Type B pancreatic cell (in vitro differentiated cells): ENCODE measurements around the gene ZC3H15. TPM values are rescaled to one million over a fixed set of nuclear protein-coding genes. Genes with fewer than 3 reads are reported as not detected.
"Not testable (repeated sequence)": the region's sequence is repeated elsewhere in the genome, so short reads cannot be mapped to it uniquely, and the experiment has no call there.

Source experiments
- DNase-seq: peaks from one replicate; pipeline ENCODE4 v3.0.0; 2021; ENCODE audit warnings: mixed read lengths; ENCODE audit not compliant: unreplicated experiment; ENCODE audit errors: extremely low spot score
- H3K27ac Mint-ChIP-seq: 2 replicates; pipeline ENCODE4 v1.8.0; 2021; ENCODE audit warnings: mild to moderate bottlenecking, mixed read lengths
- H3K27me3 Mint-ChIP-seq: 2 replicates; pipeline ENCODE4 v1.8.0; 2021; ENCODE audit warnings: mixed read lengths
- H3K36me3 Mint-ChIP-seq: 2 replicates; pipeline ENCODE4 v1.8.0; 2021; ENCODE audit warnings: mixed read lengths
- H3K4me1 Mint-ChIP-seq: one replicate; pipeline ENCODE4 v1.8.0; 2021; ENCODE audit warnings: mixed read lengths; ENCODE audit not compliant: unreplicated experiment
- H3K4me3 Mint-ChIP-seq: 2 replicates; pipeline ENCODE4 v1.8.0; 2021; ENCODE audit warnings: mild to moderate bottlenecking, mixed read lengths
- H3K9me3 Mint-ChIP-seq: 2 replicates; pipeline ENCODE4 v1.8.0; 2021; ENCODE audit warnings: mixed read lengths
- long read RNA-seq: library from polyadenylated mRNA; unstranded; transcript quantifications from one replicate; pipeline ENCODE4 v2.0.0, GENCODE V29; 2020
- total RNA-seq: library from RNA; stranded (reverse); gene quantifications from 2 replicates; pipeline ENCODE4 v1.2.1, GENCODE V29; 2021; ENCODE audit warnings: low replicate concordance
- TF ChIP-seq, protein P1 (sequence below): fragments of 200-600 bp; sonication (generic); conservative IDR thresholded peaks from 2 replicates; pipeline ENCODE4 v1.5.0; 2021; ENCODE audit warnings: antibody characterized with exemption, mild to moderate bottlenecking

Gene ZC3H15
- total RNA-seq: 56.5 and 67.2 TPM in 2 replicates
- long read RNA-seq, transcript ZC3H15-201 (10 exons, 2,138 nt): major isoform, 78 of 113 reads
- long read RNA-seq, partial matches to known transcripts: 29 of 113 reads
- long read RNA-seq, other reads (novel, unspliced or antisense): 6 of 113 reads

DNA sequence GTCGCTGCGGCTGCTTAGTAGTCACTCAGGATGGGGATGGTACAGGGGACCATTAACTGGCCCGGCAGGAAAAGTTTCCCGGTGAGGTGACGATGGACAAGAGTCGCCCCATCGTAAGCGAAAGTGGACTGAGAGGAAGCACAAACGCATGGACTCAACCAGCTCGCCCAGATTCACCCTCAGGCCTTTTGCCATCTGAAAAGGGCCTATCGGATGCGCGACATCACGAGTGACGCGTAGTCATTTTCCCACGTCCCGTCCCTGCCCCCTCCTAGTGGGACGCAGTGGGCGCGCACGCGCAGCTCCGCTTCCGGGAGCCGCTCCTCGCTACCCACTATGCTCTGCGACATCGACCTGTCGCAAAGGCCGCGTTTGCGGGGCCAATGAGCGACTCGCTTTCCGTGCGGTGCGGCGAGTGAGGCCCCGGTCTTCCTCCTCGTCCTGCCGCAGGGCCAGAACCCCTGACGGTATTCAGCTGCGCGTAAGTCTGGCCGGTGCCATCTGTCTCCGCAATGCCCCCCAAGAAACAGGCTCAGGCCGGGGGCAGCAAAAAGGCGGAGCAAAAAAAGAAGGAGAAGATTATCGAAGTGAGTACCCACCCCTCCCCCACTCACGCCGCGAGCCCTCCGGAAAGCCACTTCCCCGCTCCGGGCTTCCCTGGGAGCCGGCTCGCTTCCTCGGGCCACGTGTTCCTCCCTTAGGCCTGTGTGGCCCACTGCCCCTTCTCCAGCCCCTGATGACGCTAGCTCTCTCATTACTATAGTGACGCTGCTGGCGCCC lies at the start of gene ZC3H15:
TSS of gene ZC3H15 (plus strand) at position 390 of the 780 bp plus-strand sequence. CDS start at position 513, 123 bp downstream.
- peak within 1 kb of the TSS; percentile 99 for H3K27ac Mint-ChIP-seq
- DNase-seq: peak; percentile 95
- peaks cover 47% of the 10 kb centered on the region for H3K4me1 Mint-ChIP-seq
- H3K36me3 Mint-ChIP-seq: peaks cover 10% of the 10 kb centered on the region
- no peaks in the 10 kb centered on the region for H3K9me3 Mint-ChIP-seq
- TF ChIP-seq, protein P1, sequence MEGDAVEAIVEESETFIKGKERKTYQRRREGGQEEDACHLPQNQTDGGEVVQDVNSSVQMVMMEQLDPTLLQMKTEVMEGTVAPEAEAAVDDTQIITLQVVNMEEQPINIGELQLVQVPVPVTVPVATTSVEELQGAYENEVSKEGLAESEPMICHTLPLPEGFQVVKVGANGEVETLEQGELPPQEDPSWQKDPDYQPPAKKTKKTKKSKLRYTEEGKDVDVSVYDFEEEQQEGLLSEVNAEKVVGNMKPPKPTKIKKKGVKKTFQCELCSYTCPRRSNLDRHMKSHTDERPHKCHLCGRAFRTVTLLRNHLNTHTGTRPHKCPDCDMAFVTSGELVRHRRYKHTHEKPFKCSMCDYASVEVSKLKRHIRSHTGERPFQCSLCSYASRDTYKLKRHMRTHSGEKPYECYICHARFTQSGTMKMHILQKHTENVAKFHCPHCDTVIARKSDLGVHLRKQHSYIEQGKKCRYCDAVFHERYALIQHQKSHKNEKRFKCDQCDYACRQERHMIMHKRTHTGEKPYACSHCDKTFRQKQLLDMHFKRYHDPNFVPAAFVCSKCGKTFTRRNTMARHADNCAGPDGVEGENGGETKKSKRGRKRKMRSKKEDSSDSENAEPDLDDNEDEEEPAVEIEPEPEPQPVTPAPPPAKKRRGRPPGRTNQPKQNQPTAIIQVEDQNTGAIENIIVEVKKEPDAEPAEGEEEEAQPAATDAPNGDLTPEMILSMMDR: no peak
- H3K27me3 Mint-ChIP-seq: no peaks in the 10 kb centered on the region
- peak within 1 kb of the TSS; percentile 99 for H3K4me3 Mint-ChIP-seq

DNA sequence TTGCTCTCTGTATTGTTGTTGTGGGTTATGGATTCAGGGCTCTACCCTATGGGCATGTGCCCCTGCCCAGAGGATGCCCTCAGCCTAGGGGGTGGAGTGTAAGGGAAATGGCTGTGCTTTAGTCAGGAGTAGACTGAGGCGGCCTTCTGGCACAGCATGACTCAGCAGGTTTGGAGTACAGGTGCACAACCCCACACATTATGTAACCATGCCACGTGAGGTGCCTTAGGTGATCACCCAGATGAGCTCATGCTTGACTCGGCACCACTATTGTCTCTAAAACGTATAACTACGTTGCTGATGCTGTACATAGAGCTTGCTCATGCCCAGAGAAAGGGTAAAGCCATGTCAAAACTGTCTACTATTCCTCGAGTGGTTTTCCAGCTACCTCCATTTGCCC lies 48.3 kb upstream of the ZC3H15 start:
- no peaks in the 10 kb centered on the region for H3K27me3 Mint-ChIP-seq
- peaks cover 4% of the 10 kb centered on the region for H3K36me3 Mint-ChIP-seq
- TF ChIP-seq, protein P1: no peak
- no peak for DNase-seq
- H3K4me3 Mint-ChIP-seq: no peak overlapping the region
- peaks cover 3% of the 10 kb centered on the region for H3K9me3 Mint-ChIP-seq
- no peaks in the 10 kb centered on the region for H3K4me1 Mint-ChIP-seq
- H3K27ac Mint-ChIP-seq: no peak overlapping the region

DNA sequence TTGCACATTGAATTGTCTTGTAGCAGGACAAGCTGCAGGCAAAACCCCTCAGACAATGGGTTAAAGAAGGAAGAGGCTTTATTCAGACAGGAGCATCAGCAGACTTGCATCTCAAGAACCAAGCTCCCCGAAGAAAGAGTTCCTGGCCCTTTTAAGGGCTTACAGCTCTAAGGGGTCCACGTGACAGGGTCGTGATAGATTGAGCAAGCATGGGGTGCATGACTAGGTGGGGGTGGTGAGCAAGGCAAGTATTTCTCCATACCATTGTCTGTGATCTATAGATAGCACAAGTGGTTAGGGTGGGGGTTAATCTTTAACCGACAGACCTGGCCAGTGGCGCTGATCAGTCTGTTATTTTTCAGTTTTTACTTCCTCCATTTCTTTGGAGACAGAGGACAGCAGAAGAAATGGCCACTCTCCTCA lies 46.4 kb upstream of the ZC3H15 start:
- not testable (repeated sequence) for DNase-seq, H3K36me3 Mint-ChIP-seq, H3K27me3 Mint-ChIP-seq, H3K4me3 Mint-ChIP-seq, H3K4me1 Mint-ChIP-seq, H3K9me3 Mint-ChIP-seq, H3K27ac Mint-ChIP-seq

DNA sequence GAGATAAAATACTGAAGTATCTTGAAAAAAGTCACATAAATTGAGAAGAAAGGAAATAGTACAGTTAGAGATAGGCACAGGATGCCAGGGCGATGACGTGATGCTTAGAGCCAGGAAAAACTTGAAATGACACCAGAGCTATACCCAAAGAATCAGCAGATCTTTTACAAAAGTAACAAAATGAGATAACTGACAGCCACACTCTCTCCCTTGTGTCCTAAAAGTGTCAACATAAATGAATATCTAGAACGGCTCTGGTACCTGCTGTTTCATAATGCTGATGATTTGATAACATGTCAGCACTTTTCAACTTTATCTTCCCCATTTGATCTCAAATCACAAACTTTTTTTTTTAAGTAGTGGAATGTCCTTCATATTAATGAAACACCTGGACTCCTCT lies 45.6 kb upstream of the ZC3H15 start:
- TF ChIP-seq, protein P1: no peak

DNA sequence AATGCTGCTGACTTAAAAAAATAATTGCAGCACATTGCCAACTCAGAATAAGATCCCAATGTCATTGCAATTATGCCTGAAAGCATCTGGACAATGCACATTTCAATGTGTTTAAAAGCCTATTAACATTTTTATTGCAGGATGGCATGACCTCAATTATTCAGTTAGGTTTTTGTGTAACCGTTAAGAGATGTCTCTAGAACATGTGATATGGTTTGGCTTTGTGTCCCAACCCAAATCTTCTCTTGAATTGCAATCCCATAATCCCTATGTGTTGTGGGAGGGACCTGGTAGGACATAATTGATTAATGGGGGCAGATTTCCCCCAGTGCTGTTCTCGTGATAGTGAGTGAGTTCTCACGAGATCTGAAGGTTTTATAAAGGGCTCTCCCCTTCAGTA lies 43.2 kb upstream of the ZC3H15 start:
- peaks cover 3% of the 10 kb centered on the region for H3K9me3 Mint-ChIP-seq
- H3K36me3 Mint-ChIP-seq: no peaks in the 10 kb centered on the region
- TF ChIP-seq, protein P1: no peak
- H3K27me3 Mint-ChIP-seq: no peaks in the 10 kb centered on the region
- no peak for DNase-seq
- no peak overlapping the region for H3K4me3 Mint-ChIP-seq
- H3K4me1 Mint-ChIP-seq: peaks cover 4% of the 10 kb centered on the region
- no peak overlapping the region for H3K27ac Mint-ChIP-seq

More for the DNA sequence above, 45.6 kb upstream of the ZC3H15 start:
- Mint-ChIP-seq H3K27me3 (no peaks in the 10 kb centered on the region), H3K4me3 (no peak overlapping the region), H3K36me3 (no peaks in the 10 kb centered on the region), H3K9me3 (peaks cover 3% of the 10 kb centered on the region), H3K4me1 (peaks cover 4% of the 10 kb centered on the region), H3K27ac (no peak overlapping the region)
- no peak for DNase-seq

DNA sequence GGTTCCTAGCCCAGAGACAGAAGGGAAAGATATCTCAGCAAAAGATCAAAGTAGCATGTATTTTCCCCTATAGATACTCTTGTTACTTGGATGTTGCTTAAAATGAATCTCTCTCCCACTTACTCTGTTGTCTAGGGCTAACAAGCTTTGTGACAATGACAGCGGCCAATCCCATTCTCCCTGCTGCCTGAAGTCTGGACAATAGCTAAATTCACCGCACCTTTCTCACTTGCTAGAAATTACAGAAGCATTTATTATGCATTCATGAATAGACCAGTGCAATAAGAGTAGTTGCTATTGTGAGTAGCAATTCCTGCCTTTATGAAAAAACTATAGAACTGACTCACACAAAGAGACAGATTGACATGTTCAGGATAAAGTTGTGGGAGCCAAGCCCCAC lies 42.2 kb upstream of the ZC3H15 start:
- H3K36me3 Mint-ChIP-seq: no peaks in the 10 kb centered on the region
- no peak overlapping the region for H3K27ac Mint-ChIP-seq
- no peaks in the 10 kb centered on the region for H3K27me3 Mint-ChIP-seq
- TF ChIP-seq, protein P1: no peak
- H3K4me3 Mint-ChIP-seq: no peak overlapping the region
- H3K4me1 Mint-ChIP-seq: peaks cover 4% of the 10 kb centered on the region
- H3K9me3 Mint-ChIP-seq: peaks cover 3% of the 10 kb centered on the region
- DNase-seq: no peak
